Naive thymus-derived CD4-positive, alpha-beta T cell (primary cell): Measurements from ENCODE around the gene ZNF730. TPM values are rescaled to one million over a fixed set of nuclear protein-coding genes. Genes with fewer than 3 reads are reported as not detected.
"Not testable (repeated sequence)": the region's sequence is repeated elsewhere in the genome, so short reads cannot be mapped to it uniquely, and the experiment has no call there.

ENCODE experiments used
- ATAC-seq: fragments of 150-1000 bp; cut with Tn5 transposase; 2 replicates; pipeline ENCODE4 v1.10.0; 2021; ENCODE audit warnings: mild to moderate bottlenecking, moderate library complexity
- CTCF ChIA-PET: fragments of 350-600 bp; sonication (Branson Sonifier 250); formaldehyde crosslinking; loops from one replicate; lab custom pipeline; 2021; ENCODE audit warnings: antibody characterized with exemption; lab: Charles Lee
- POLR2A ChIA-PET: fragments of 350-600 bp; sonication (Branson Sonifier 250); formaldehyde crosslinking; loops from one replicate; lab custom pipeline; 2021; ENCODE audit warnings: antibody characterized with exemption, inconsistent platforms; lab: Charles Lee
- DNase-seq, 9 donors: peaks; one replicate each; pipeline versions ENCODE4 v3.0.0 to v3.0.0-alpha.2; 2020 to 2022; ENCODE audit warnings: mixed read lengths in 1 of 9
- H3K27ac ChIP-seq: one replicate; pipeline ENCODE4 v1.7.0; 2013; ENCODE audit warnings: mild to moderate bottlenecking, low read depth, low read length, moderate library complexity
- H3K27me3 ChIP-seq, 2 donors: one replicate each; pipeline ENCODE4 v1.7.0; 2013; ENCODE audit warnings: low read length in 2 of 2, mild to moderate bottlenecking in 2 of 2, moderate library complexity in 2 of 2; ENCODE audit not compliant: control insufficient read depth in 2 of 2, insufficient read depth in 2 of 2
- H3K36me3 ChIP-seq, 3 experiments: 1 replicate in 2 of 3; 2 replicates in 1 of 3; pipeline ENCODE4 v1.7.0; 2013; ENCODE audit warnings: low read length in 3 of 3, mild to moderate bottlenecking in 3 of 3, moderate library complexity in 1 of 3; ENCODE audit not compliant: insufficient read depth in 3 of 3, control insufficient read depth in 2 of 3
- H3K4me1 ChIP-seq, 2 donors: one replicate each; pipeline ENCODE4 v1.7.0; 2013; ENCODE audit warnings: low read length in 2 of 2, mild to moderate bottlenecking in 2 of 2, moderate library complexity in 1 of 2; ENCODE audit not compliant: control insufficient read depth in 2 of 2, insufficient read depth in 2 of 2
- H3K4me3 ChIP-seq: 2 replicates; pipeline ENCODE4 v1.7.0; 2013; ENCODE audit warnings: mild to moderate bottlenecking, low read length
- H3K9me3 ChIP-seq, 3 experiments: 1 replicate in 2 of 3; 2 replicates in 1 of 3; pipeline ENCODE4 v1.7.0; 2013; ENCODE audit warnings: low read length in 3 of 3; ENCODE audit not compliant: control insufficient read depth in 2 of 3
- H3K27ac Mint-ChIP-seq, 9 donors: one replicate each; pipeline ENCODE4 v1.8.0; 2020 to 2022; ENCODE audit warnings: mixed read lengths in 9 of 9, mild to moderate bottlenecking in 8 of 9, moderate library complexity in 5 of 9, inconsistent platforms in 2 of 9
- H3K27me3 Mint-ChIP-seq, 5 donors: one replicate each; pipeline ENCODE4 v1.8.0; 2021 to 2022; ENCODE audit warnings: mixed read lengths in 5 of 5, mild to moderate bottlenecking in 1 of 5
- H3K36me3 Mint-ChIP-seq, 5 donors: one replicate each; pipeline ENCODE4 v1.8.0; 2020 to 2022; ENCODE audit warnings: mixed read lengths in 5 of 5, mild to moderate bottlenecking in 3 of 5, inconsistent platforms in 1 of 5
- H3K4me1 Mint-ChIP-seq, 7 donors: one replicate each; pipeline ENCODE4 v1.8.0; 2020 to 2022; ENCODE audit warnings: mixed read lengths in 7 of 7, mild to moderate bottlenecking in 3 of 7, inconsistent platforms in 1 of 7
- H3K4me3 Mint-ChIP-seq, 10 donors: one replicate each; pipeline ENCODE4 v1.8.0; 2020 to 2022; ENCODE audit warnings: mild to moderate bottlenecking in 10 of 10, mixed read lengths in 10 of 10, moderate library complexity in 6 of 10, inconsistent platforms in 2 of 10
- H3K9me3 Mint-ChIP-seq, 11 donors: one replicate each; pipeline ENCODE4 v1.8.0; 2020 to 2022; ENCODE audit warnings: mixed read lengths in 11 of 11, mild to moderate bottlenecking in 4 of 11, inconsistent platforms in 1 of 11, moderate library complexity in 1 of 11
- intact Hi-C, 2 donors: fragments of 100-400 bp; cut with micrococcal nuclease; formaldehyde crosslinking; loops; one replicate each; pipeline ENCODE4 v1.15.1; 2023
- polyA plus RNA-seq, 2 donors: library from polyadenylated mRNA; unstranded; fragments of 300-500 nt; fragmentation: Illumina TruSeq; gene quantifications; one replicate each; pipeline ENCODE4 v1.2.3, GENCODE V29; 2021
- total RNA-seq, 6 experiments: library from RNA in 5 of 6; stranded (reverse) in 5 of 6; gene quantifications; 1 replicate in 5 of 6; 2 replicates in 1 of 6; pipeline ENCODE4 v1.2.3 and lab custom pipeline; 2021 to 2026

Gene ZNF730
- total and polyA plus RNA-seq, 7 experiments from 2014 or later = 0.69 to 0.80 TPM; not detected in 5

DNA sequence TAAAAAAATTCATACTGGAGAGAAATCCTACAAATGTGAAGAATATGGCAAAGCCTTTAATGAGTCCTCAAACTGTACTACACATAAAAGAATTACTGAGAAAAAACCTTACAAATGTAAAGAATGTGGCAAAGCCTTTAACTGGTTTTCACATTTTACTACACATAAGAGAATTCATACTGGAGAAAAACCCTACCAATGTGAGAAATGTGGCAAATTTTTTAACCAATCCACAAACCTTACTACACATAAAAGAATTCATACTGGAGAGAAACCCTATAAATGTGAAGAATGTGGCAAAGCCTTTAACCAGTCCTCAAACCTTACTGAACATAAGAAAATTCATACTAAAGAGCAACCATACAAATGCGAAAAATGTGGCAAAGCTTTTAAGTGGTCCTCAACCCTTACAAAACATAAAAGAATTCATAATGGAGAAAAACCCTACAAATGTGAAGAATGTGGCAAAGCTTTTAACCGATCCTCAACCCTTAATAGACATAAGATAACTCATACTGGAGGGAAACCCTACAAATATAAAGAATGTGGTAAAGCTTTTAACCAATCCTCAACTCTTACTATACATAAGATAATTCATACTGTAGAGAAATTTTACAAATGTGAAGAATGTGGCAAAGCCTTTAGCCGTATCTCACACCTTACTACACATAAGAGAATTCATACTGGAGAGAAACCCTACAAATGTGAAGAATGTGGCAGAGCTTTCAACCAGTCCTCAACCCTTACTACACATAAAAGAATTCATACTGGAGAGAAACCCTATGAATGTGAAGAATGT lies 29.0 kb downstream of the ZNF730 start:
- Mint-ChIP-seq H3K9me3 (peaks cover 9 to 90% (median 34%) of the 10 kb centered on the region in 11 donors), H3K27ac (no peak overlapping the region), H3K4me1 (no peaks in the 10 kb centered on the region), H3K36me3 (peaks cover 0 to 21% (median 0%) of the 10 kb centered on the region in 5 donors), H3K4me3 (no peak overlapping the region), H3K27me3 (no peaks in the 10 kb centered on the region)
- ATAC-seq (no peak), DNase-seq (no peak)
- Histone ChIP-seq H3K27me3 (no peaks in the 10 kb centered on the region), H3K27ac (no peak overlapping the region), H3K4me3 (no peak overlapping the region), H3K9me3 (peaks cover 0 to 19% (median 0%) of the 10 kb centered on the region in 3 experiments), H3K4me1 (no peaks in the 10 kb centered on the region), H3K36me3 (no peaks in the 10 kb centered on the region)
- intact Hi-C loops = no loop called here
- ChIA-PET POLR2A (no interaction called here), CTCF (no interaction called here)

GRCh38 chr19:23160766-23161165 lies 43.9 kb downstream of the ZNF730 start:
- ChIA-PET POLR2A (no interaction called here), CTCF (no interaction called here)
- Histone ChIP-seq H3K27me3 (no peaks in the 10 kb centered on the region), H3K27ac (no peak overlapping the region), H3K4me1 (no peaks in the 10 kb centered on the region), H3K9me3 (peaks cover 0 to 5% (median 0%) of the 10 kb centered on the region in 3 experiments), H3K36me3 (no peaks in the 10 kb centered on the region), H3K4me3 (no peak overlapping the region)
- intact Hi-C loops = no loop called here
- Mint-ChIP-seq H3K9me3 (peaks cover 0 to 64% (median 30%) of the 10 kb centered on the region in 11 donors), H3K36me3 (peaks cover 2 to 17% (median 4%) of the 10 kb centered on the region in 5 donors), H3K4me3 (no peak overlapping the region), H3K4me1 (no peaks in the 10 kb centered on the region), H3K27me3 (peaks cover 0 to 5% (median 0%) of the 10 kb centered on the region in 5 donors), H3K27ac (no peak overlapping the region)
- DNase-seq (no peak), ATAC-seq (no peak)

- H3K36me3 Mint-ChIP-seq, H3K27me3 Mint-ChIP-seq, CTCF ChIA-PET, H3K4me3 ChIP-seq, H3K27ac ChIP-seq, H3K4me1 ChIP-seq, H3K27me3 ChIP-seq, H3K9me3 ChIP-seq, H3K4me3 Mint-ChIP-seq, H3K36me3 ChIP-seq, intact Hi-C loops, H3K27ac Mint-ChIP-seq, ATAC-seq, POLR2A ChIA-PET, DNase-seq, H3K4me1 Mint-ChIP-seq: not testable (repeated sequence)
- peaks cover 0 to 28% (median 12%) of the 10 kb centered on the region in 11 donors for H3K9me3 Mint-ChIP-seq
Observed at GRCh38 chr19:23168286-23168685, 51.5 kb downstream of the ZNF730 start.

GRCh38 chr19:23183251-23183650 lies 66.4 kb downstream of the ZNF730 start:
- Mint-ChIP-seq H3K9me3 (peaks cover 9 to 68% (median 14%) of the 10 kb centered on the region in 11 donors), H3K4me3 (no peak overlapping the region), H3K36me3 (peaks cover 0 to 5% (median 0%) of the 10 kb centered on the region in 5 donors), H3K4me1 (no peaks in the 10 kb centered on the region), H3K27me3 (no peaks in the 10 kb centered on the region), H3K27ac (no peak overlapping the region)
- Histone ChIP-seq H3K4me3 (no peak overlapping the region), H3K4me1 (no peaks in the 10 kb centered on the region), H3K27me3 (no peaks in the 10 kb centered on the region), H3K27ac (no peak overlapping the region), H3K9me3 (no peaks in the 10 kb centered on the region), H3K36me3 (no peaks in the 10 kb centered on the region)
- no peak for ATAC-seq
- intact Hi-C loops = no loop called here
- DNase-seq = no peak
- ChIA-PET POLR2A (no interaction called here), CTCF (no interaction called here)

GRCh38 chr19:23190341-23190740 lies 73.5 kb downstream of the ZNF730 start:
- H3K36me3 Mint-ChIP-seq = peaks cover 0 to 4% (median 2%) of the 10 kb centered on the region in 5 donors
- Histone ChIP-seq H3K36me3 (no peaks in the 10 kb centered on the region), H3K27me3 (no peaks in the 10 kb centered on the region), H3K27ac (no peak overlapping the region), H3K9me3 (peaks cover 0 to 3% (median 0%) of the 10 kb centered on the region in 3 experiments), H3K4me1 (no peaks in the 10 kb centered on the region), H3K4me3 (no peak overlapping the region)
- H3K4me3 Mint-ChIP-seq = no peak overlapping the region
- ATAC-seq = no peak
- intact Hi-C loops = no loop called here
- no peaks in the 10 kb centered on the region for H3K4me1 Mint-ChIP-seq
- ChIA-PET CTCF (no interaction called here), POLR2A (no interaction called here)
- no peaks in the 10 kb centered on the region for H3K27me3 Mint-ChIP-seq
- no peak for DNase-seq
- no peak overlapping the region for H3K27ac Mint-ChIP-seq
- peaks cover 7 to 58% (median 18%) of the 10 kb centered on the region in 11 donors for H3K9me3 Mint-ChIP-seq

Other genes starting within 250 kb of the ZNF730 start
- not detected for gene ZNF728, start 113.8 kb upstream of the ZNF730 start, total RNA-seq
- not detected for gene ZNF728, start 113.8 kb upstream of the ZNF730 start, polyA plus RNA-seq
- gene ZNF724, start 133.4 kb downstream of the ZNF730 start, total RNA-seq = 10 to 100 TPM in 1 of 5 experiments, 1 to 10 TPM in 4; 2.9 to 11.3 (median 6.8) TPM
- 1 to 10 TPM; 3.0 to 4.3 TPM for gene ZNF724, start 133.4 kb downstream of the ZNF730 start, polyA plus RNA-seq